ENCODE data around the gene PIK3IP1.
"Not testable (repeated sequence)": the region's sequence is repeated elsewhere in the genome, so short reads cannot be mapped to it uniquely, and the experiment has no call there.

The PIK3IP1 gene, protein sequence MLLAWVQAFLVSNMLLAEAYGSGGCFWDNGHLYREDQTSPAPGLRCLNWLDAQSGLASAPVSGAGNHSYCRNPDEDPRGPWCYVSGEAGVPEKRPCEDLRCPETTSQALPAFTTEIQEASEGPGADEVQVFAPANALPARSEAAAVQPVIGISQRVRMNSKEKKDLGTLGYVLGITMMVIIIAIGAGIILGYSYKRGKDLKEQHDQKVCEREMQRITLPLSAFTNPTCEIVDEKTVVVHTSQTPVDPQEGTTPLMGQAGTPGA

DNA sequence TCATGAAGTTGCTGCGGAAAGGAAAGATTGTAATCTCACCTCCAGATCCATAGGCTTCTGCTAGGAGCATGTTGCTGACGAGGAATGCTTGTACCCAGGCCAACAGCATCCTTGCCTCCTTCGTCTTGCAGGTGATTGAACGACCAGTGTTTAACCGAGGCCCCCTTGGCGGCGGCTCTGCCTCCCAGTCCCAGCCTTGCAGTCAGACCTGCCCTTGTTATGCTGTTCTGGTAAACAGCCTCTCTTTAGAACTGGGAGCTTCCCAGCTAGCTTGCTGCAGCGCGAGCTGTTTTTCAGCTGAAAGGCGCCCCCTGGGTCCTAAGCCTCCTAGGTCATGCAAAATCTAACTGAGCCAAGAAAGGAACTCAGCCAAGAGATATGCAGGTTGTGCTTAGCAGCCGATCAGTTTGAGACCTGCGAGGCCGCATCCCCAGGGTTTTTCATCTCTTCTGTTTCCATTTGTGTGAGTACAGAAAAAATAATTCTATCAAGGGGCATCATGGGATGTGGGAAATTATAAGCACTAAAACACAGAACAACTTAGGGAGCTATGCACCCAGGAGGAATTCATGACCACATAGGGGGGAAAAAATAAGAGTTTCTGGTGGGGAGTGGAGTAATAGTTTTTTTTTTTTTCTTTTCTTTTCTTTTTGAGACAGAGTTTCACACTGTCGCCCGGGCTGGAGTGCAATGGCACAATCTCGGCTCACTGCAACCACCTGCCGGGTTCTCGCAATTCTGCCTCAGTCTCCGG is at the start of gene PIK3IP1:
TSS of gene PIK3IP1 (minus strand) at position 253 of the 754 bp plus-strand sequence. CDS start at position 109, 144 bp downstream.
- DNase-seq (ENCODE audit: insufficient read length, low spot score) (peak; percentile 59), FAIRE-seq (no peak)

DNA sequence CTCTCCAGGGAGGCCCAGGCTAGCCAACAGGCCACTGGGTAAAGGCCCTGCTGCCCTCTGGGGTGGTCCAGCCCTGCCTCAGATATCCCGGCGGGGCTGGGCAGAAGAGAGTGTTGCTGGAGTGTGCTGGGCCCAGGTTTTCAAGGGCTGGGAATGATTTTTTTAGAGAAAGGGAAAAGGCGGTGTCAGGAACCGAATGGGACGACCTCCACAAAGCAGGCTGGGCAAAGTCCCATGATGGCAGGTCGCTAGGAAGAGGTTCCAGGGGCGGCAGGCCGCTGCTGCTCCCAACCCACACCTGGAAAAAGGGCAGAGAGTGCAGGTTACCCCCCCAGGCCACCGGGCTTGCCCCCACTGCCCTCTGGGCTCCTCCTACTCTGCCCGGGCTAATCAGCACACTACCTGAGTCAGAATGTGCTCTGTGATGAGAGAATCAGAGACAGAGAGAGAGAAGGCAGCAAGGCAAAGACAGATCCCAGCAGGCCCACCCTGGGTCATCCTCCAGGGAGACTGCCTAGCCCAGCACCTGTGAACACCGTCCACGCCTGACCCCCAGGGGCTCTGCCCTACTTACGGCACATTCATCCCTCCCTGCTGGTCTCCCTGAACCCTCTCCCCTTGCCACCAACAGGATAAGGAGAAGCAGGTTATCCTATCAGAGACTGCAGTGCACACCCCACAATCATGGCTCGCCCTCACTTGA is 49.2 kb upstream of the PIK3IP1 start:
- no peak for FAIRE-seq
- DNase-seq (ENCODE audit: insufficient read length, low spot score), result no peak

DNA sequence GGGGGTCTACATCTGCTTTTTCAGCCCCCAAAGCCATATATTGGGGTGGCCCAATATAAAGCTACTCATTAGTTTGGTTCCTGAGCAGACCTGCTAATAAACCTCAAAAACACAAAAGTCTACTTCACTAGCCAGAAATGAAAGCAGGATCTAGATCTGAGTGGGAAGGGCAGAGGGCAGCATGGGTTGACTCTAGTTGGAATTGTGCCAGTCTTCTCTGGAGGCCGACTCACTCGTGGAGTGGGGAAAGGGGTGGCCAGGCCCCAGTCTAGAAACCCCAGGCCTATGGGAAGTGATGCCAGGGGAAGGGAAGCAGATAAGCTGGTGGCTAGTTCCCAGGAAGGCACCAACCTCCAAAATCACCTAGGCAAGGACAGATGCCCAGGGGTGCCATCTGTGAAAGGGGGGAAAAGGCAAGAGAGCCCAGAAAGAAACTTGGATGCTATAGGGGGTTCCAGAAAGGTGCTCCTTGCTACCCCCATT is 48.5 kb upstream of the PIK3IP1 start:
- no peak for DNase-seq (ENCODE audit: insufficient read length, low spot score)

DNA sequence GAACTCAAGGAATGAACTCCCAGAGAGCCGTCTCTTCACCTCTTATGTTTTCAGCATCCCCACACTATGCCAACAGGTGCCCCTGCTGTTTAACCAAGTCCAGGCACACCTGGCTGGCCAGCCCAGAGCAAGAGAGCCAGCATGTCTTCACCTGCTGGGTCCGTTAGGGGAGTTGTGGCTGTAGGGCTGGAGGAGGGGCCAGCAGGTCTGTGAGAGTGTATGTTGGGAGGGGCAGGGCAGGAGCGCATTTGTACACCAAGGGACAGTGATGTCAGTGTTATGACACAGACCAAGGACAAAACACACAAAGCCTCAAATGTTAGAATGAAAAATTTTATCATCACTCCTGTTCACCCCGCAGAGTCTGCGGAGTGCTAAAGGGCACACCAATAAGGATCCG is 48.1 kb upstream of the PIK3IP1 start:
- no peak for FAIRE-seq

More for the DNA sequence above, 48.5 kb upstream of the PIK3IP1 start:
- FAIRE-seq, result no peak

DNA sequence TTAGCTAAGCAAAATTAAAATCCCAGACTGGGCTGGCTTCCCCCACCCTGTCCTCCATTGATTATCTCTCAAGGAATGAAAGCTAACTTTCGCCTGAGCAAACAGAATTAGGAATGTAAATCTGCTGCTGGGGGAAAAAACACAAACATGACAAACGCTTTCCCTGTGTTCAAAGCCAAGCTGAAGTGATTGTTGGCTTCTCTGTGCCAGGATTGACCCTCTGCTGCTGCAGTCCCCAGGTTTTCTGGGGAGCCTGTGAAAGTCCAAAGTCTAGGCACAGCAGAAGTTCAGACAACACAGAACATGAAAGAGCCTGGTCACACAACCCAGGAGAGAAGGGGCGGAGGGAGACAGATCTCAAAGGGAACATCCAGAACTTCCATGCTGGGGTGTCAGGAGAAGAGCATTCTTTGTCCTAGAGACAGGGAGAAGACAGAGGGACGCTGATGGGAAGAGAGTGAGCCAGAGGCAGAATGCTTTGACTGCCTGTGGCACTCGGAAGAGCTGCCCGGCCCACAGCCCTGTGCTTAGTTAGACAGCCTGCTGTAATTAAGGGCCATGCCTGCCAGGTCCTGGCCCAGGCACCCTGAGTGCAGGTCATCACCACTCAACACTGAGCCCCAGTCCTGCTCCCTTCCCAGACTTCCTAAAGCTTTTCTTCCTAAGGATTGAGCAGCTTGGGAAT is 47.0 kb upstream of the PIK3IP1 start:
- FAIRE-seq, result no peak
- no peak for DNase-seq (ENCODE audit: insufficient read length, low spot score)

More for the DNA sequence above, 48.1 kb upstream of the PIK3IP1 start:
- DNase-seq (ENCODE audit: insufficient read length, low spot score), result no peak

DNA sequence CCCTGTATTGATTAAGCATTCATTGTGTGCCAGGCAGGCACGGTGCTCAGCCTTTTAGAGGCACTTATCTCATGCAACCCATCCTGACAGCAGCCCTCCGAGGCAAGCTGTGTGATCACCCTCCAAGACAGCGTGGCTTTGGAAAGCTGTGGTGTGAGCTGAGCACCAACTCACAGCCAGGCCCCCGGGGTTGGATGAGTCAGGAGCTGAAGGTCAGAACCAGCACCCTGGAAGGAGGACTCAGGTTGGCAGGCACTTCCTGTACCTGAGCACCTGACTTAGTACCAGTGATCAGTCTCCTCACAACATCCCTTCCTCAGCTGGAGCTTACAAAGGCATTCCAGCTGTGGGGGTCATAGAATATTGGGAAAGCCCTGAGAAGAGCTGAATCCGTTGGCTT is 44.9 kb upstream of the PIK3IP1 start:
- FAIRE-seq, result no peak
- no peak for DNase-seq (ENCODE audit: insufficient read length, low spot score)

DNA sequence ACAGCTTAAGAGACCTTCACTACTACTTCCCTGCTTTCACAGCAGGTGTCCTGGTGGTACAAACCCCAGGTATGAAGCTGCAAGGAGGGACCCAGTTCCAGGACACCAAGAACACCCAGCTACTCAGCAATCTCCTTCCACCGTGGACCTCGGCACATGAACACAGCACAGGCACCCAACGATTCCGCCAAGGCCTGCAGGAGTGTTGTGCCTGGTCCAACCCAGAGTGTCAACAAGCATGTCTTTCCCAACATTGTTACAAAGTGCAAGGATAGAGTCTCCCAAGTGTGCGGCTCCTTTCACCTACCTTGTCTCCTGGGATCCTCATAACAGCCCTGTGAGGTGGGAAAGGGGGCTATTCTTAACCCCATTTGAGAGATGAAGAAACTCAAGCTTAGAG is 42.0 kb upstream of the PIK3IP1 start:
- FAIRE-seq (no peak), DNase-seq (ENCODE audit: insufficient read length, low spot score) (no peak)

DNA sequence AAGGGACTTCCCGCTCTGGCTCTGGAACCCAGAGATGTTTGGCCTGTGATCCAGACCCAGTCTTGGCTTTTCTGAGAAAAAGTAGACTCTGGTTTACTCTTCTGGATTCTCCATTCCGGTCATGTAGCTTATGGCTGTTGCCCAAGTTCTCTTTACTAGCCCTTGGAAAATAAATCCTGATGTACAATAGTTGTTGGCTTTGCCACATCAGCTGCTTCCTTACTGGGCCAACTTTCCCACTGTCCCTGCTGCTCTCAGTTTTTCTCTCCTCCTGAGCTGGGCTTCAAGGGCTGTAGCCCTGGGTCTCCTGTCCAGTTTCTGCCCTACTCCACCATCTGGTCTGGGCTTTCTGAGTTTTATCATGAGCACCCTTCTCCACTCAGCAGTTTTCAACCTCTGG is 41.4 kb upstream of the PIK3IP1 start:
- DNase-seq (ENCODE audit: insufficient read length, low spot score), result no peak
- no peak for FAIRE-seq

DNA sequence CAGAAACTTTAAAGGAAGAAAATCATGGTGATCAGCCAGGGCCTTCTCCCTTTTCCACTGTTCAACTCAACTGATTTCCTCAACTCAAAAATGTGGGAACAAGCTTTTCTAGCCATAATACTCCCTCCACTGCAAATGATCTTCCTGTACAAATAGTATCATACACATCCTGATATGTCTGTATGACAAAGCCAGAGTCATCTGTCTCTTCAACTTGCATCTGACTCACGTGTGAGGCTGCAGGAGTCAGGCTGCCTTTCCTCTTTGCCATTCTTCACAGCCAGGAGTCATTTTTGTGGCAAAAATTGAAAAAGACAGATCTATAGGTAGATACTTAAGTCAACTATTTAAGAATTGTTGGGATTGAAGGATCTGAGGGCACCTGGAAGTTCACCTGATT is 40.6 kb upstream of the PIK3IP1 start:
- FAIRE-seq (no peak), DNase-seq (ENCODE audit: insufficient read length, low spot score) (no peak)

DNA sequence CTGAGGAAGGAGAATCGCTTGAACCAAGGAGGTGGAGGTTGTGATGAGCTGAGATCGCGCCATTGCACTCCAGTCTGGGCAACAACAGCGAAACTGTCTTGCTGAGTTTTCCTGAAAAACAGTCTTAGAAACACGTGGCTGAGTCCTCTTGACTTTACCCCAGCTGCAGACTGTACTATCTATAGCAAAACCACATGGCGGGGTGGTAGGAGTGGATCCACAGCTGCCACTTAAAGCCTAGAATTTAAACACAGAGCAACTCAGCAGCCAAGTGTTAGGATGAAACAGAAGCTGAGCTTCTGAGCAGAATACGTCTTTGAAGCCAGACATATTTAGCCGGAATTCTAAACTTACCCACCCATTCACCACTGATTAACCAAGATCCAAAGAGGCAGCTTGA is 39.7 kb upstream of the PIK3IP1 start:
- no peak for DNase-seq (ENCODE audit: insufficient read length, low spot score)
- no peak for FAIRE-seq

DNA sequence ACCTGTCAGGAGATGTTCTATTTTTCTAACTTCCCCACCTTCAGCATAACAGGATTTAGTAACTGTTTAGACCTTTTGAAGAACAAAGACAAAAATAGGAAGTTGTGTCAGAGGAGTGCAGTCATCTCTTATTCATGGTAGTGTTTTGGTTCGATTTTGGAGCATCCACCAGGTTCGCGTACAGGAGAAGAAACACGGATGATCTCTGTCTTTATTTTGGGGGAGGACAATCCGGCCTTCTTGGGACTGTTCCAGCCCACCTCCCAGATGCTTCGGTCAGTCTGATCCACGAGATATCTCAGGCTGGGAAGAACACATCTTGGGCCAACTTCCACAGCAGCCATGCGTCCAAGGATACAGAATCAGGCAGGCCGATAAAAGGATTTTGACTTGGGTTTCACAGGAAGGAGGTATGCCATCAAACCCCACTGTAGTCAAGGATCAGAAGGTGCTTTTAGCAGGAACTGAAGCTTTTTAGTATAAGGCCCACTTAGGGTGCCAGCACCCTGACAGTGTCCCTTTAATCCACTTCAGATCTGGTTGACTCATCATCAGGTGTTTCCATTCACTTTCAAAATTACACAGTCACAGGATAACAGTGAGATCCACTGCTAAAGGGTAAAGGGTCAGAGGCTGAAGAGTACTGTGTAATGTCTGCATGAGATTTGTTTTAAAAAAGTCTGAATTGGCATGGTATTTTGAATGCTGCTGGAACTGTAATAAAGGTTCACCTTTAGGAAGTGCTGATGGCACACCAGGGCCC is 37.3 kb upstream of the PIK3IP1 start:
- FAIRE-seq, result no peak
- no peak for DNase-seq (ENCODE audit: insufficient read length, low spot score)

DNA sequence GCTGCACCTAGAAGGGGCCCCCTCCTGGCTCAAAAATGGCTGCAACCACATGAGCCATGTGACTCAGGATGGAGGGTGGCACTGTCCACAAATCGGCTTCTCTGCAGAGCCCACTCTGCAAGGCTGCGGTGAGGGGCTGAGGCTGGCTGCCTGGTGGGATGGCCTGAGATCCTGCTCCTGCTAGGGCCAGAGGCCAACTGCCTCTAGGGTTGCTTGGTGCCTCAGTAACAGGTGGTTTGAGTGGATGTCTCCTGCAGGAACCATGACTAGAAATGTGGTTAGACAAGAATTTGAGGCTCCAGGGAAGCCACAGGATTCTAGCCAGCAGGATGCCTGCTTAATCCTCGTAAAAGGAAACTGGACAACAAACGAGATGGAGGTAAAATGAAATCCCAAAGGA is 36.7 kb upstream of the PIK3IP1 start:
- FAIRE-seq (no peak), DNase-seq (ENCODE audit: insufficient read length, low spot score) (no peak)

DNA sequence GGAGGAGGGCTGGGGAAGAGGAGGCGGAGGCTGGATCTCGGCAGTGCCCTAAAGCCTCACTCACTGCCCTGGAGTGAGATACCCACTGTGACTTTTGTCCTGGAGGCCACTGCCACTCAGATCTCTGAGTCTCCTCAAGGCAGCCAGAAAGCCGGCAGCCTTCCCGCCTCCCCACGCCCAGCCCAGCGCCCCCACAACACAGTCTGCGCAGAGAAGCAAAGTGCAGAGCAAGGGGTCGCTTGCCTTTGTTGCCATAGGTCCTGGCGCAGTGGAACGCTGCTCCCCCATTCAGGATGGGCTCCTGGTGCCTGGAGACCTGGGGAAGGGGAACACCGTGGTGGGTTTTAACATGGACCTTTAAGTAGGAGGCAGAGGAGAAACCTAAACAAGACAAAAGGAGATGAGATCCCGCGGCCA is 36.3 kb upstream of the PIK3IP1 start:
- FAIRE-seq (no peak), DNase-seq (ENCODE audit: insufficient read length, low spot score) (no peak)

DNA sequence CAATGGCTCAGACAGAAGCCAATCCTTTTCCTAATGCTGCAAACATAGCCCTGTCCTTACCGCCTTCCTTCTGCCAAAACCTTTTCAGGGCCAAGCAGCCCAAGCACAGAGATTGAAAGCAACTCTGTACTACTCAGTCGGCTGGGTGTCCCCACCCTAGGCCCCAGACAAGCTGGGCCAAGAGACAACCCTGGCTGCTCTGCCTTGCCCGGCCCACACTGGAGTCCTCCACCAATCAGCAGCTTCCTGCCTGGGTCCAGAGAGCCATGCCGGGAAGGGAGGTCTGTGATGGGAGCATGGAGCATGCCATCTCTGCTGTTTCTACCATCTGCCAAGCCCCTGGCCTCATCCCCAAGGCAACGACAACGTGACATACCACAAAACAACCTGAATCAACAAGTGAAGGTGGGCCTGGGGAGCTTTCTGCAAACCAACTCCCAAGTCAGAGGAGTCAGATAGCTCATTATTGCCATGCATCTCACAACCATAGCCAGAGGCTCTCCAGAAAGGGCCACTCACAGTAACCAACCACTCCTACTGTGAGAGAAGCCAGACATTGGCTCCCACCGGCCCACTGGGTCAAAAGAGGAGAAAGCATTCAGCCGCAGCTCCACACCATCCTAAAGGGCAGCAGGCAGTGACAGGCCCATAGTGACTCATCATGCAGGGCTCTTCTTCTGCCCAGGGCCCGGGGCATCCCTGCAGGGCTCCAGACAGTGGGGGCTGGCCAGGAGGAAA is 35.7 kb upstream of the PIK3IP1 start:
- FAIRE-seq (no peak), DNase-seq (ENCODE audit: insufficient read length, low spot score) (no peak)

DNA sequence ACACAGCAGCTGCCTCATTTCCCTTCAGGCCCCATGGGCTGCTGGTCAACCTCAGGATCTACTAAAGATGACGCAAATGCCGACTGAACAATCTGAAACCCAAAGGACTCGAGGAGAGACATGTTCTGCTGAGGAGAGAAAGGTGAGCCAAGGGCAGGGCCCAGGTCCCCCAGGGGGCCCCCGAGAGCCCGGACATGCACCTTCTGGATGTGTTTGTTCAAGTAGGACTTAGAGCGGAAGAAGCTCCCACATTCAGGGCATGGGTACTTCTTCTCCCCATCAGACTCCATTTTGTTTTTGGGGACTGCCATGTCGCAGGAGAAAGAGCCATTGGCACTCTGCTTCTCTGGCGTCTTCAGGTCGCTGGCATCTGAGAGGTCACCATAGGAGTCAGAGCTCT is 34.6 kb upstream of the PIK3IP1 start:
- FAIRE-seq, result no peak
- no peak for DNase-seq (ENCODE audit: insufficient read length, low spot score)

DNA sequence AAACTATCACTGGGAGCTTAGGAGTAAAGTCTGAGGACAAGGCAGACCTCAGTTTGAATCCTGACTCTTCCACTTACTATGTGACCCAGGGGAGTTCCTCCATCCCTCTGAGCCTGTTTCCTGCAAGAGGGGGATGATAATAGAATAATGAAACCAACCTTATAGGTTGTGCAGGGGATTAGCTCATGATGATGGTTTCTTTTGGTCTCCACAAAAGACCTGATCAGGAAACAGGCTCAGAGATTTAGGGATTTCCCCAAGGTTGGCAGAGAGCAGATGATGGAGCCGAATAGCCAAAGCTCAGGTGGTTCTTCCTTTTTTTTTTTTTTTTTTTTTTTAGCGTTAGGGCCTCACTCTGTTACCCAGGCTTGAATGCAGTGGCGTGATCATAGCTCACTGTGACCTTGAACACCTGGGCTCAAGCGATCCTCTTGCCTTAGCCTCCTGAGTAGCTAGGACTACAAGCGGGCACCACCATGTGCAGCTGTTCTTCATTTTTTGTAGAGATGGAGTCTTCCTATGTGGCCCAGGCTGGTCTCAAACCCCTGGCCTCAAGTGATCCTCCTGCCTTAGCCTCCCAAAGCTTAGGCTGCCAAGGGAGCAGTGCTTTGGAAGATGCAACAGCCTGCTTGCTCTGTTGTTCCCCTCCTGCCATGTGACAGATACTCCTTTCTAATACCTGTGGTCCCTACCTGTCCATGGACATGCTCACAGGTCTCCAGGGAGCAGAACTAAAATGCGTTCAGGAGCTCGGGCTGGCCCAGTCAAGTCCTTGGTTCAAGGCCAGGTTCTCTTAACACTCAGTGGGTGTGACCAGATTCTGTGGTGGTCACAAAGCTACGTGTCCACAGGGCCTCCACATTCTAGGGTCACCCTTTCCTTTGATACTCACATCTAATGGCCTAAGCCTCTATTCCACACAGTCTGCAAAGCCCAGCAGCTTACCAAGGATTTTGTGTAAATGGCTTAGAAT is 31.6 kb upstream of the PIK3IP1 start:
- no peak for FAIRE-seq
- DNase-seq (ENCODE audit: insufficient read length, low spot score), result no peak

DNA sequence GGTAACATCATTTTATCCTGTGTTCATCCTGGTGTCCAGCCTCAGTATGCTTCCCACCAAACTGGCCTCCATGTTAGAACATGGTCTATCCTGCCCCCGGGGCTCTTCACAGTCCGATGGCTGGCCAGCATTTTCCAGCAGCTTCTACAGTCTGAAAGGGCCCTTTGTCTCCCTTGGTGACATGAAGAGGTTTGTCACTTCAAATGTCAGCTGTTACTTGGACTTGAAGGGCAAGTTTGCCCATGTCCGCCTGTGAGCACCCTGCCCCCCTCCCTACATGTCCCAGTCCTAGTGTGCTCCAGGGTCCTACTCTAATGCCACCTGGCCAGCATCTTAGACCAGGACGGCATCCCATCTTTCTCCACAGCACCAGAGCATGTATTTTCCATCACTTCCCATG is 29.1 kb upstream of the PIK3IP1 start:
- DNase-seq (ENCODE audit: insufficient read length, low spot score) (no peak), FAIRE-seq (no peak)

DNA sequence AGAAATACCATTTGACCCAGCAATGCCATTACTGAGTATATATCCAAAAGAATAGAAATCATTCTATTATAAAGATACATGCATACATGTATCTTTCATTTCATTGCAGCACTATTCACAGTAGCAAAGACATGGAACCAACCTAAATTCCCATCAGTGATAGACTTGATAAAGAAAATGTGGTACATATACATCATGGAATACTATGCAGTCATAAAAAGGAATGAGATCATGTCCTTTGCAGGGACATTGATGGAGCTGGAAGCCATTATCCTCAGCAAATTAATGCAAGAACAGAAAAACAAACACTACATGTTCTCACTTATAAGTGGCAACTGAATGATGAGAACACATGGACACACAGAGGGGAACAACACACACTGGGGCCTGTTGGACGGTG is 21.9 kb upstream of the PIK3IP1 start:
- not testable (repeated sequence) for DNase-seq (ENCODE audit: insufficient read length, low spot score); FAIRE-seq

Data from HTR-8/SVneo (cell line).